A549 treated with dexamethasone at 1 μM for 4 hours (cell line): ENCODE results near the gene BCDIN3D. TPM values are rescaled to one million over a fixed set of nuclear protein-coding genes. Genes with fewer than 3 reads are reported as not detected.

ENCODE experiments used
- total RNA-seq: library from RNA; stranded (reverse); fragments of 200-300 nt; extraction: Qiagen RNA extraction; gene quantifications from 5 replicates; pipeline ENCODE4 v1.2.3, GENCODE V29; 2022

Gene BCDIN3D, protein sequence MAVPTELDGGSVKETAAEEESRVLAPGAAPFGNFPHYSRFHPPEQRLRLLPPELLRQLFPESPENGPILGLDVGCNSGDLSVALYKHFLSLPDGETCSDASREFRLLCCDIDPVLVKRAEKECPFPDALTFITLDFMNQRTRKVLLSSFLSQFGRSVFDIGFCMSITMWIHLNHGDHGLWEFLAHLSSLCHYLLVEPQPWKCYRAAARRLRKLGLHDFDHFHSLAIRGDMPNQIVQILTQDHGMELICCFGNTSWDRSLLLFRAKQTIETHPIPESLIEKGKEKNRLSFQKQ
- 3.9 to 4.4 TPM (median 4.2 TPM) in 5 replicates for total RNA-seq

DNA sequence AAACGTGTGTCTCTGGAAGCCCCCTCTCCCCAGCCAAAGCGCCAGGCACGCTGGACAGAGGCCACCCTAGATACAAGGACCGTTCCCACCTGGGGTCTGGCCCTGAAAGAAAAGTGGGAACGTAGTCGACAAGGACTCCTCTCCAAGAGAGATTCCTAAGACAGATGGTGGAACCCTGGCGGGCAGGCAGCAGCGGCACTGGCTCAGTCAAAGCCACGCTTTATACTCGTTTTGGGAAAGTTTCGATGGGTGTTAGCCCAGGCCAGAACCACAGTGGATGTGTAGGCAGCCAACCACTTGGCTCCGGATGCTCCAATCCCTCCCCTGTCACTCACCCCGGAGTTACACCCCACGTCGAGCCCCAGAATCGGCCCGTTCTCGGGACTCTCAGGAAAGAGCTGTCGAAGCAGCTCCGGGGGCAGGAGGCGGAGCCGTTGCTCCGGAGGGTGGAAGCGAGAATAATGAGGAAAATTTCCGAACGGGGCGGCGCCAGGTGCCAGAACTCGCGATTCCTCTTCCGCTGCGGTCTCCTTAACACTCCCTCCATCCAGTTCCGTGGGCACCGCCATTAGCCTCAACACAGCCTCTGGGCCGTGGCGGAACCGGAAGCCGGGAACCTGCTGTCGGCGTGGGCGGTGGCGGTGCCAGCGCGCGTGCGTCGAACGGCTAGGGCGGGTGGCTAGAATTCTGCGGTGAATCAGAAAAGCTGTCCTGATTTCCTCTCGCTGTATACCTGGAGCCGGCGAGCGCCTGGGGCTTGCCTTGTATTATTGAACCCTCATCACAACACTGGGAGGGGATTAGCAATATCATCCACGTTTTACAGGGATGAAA, at the start of gene BCDIN3D:
Gene BCDIN3D (minus strand): TSS at position 588 of the 834 bp plus-strand sequence. CDS start 19 bp downstream, at position 569.

DNA sequence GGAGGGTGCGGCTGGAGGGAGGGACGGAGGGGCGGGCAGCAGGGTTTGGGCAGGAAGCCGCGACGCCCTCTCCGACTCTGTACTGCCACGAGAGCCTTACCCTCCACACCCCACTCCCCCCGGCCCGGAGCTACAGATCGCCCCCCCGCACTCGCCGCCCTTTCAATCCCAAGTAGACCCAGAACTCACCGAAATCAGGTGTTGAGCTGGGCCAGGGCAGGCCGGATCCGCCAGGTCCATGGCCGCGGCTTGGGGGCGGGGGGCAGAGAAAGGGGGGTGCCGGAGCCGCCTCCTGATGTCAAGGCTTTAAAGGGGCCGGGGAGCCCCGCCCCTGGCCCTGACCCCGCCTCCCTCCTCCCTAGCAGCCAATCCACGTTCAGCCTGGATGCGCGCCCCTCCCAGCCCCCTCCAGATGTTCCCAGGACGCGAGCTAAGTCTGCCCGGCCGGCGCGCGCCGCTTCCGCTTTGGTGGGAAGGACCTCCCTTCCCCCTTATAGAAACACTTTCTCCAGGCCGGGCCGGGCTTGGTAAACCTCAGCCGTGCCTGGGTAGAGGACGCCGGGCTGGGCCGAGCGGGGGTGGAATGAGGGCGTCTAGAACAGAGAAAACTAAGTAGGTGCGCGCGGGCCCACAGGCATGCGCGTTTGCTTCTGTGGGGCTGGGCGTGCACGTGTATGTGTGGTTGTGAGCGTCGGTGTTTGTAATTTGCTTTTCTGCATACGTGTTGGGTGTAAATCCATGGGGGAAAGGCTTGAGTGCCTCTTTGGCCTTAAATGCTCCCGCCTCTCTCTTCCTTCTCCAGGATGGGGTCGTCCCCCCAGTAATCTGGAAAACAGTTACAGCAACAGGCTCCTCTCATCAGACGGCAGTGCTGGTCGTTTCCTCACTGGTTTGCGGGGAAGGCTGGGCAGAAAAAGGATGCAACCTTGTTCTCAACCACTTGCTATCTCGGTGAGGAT, 14.5 kb downstream of the BCDIN3D start, which contains the start of gene NCKAP5L:
Gene NCKAP5L (minus strand): TSS at position 281 of the 959 bp plus-strand sequence. CDS start 24,369 bp downstream, outside the sequence.

Other genes with a start within 250 kb of the BCDIN3D start
- gene FAM186B, start 237.5 kb downstream of the BCDIN3D start, total RNA-seq, result 0.07 to 0.16 TPM (median 0.12 TPM) in 4 of 5 replicates, not detected in the other
- gene PRPF40B, start 219.5 kb downstream of the BCDIN3D start, total RNA-seq, result 4.2 to 6.7 TPM (median 6.2 TPM) in 5 replicates
- gene FMNL3, start 135.7 kb downstream of the BCDIN3D start, total RNA-seq, result 1.3 to 2.5 TPM (median 2.0 TPM) in 5 replicates
- 389 to 531 TPM (median 511 TPM) in 5 replicates for gene TMBIM6, start 101.5 kb downstream of the BCDIN3D start, total RNA-seq
- gene NCKAP5L, start 14.7 kb downstream of the BCDIN3D start, total RNA-seq, result 6.8 to 10.4 TPM (median 9.8 TPM) in 5 replicates
- not detected in 5 replicates for gene FAIM2, start 60.8 kb upstream of the BCDIN3D start, total RNA-seq
- not detected in 5 replicates for gene AQP2, start 107.6 kb upstream of the BCDIN3D start, total RNA-seq
- gene AQP5, start 118.8 kb upstream of the BCDIN3D start, total RNA-seq, result not detected in 5 replicates
- gene AQP6, start 129.8 kb upstream of the BCDIN3D start, total RNA-seq, result 0.02 to 0.07 TPM (median 0.04 TPM) in 3 of 5 replicates, not detected in the others
- gene RACGAP1, start 182.4 kb upstream of the BCDIN3D start, total RNA-seq, result 73.6 to 87.2 TPM (median 78.7 TPM) in 5 replicates
- 4.2 to 6.0 TPM (median 5.9 TPM) in 5 replicates for gene ASIC1, start 214.5 kb upstream of the BCDIN3D start, total RNA-seq
- gene SMARCD1, start 242.2 kb upstream of the BCDIN3D start, total RNA-seq, result 63.8 to 70.9 TPM (median 67.2 TPM) in 5 replicates